Activated CD4-positive, alpha-beta T cell treated with anti-CD3 and anti-CD28 coated beads, Interleukin-2, amount 10 ng/mL, durations not matched to agents 24 days and 14 days (primary cell): ENCODE measurements around the gene RBMS1. TPM values are rescaled to one million over a fixed set of nuclear protein-coding genes. Genes with fewer than 3 reads are reported as not detected.

ENCODE experiments used
- DNase-seq: peaks from one replicate; pipeline ENCODE4 v3.0.0; 2022
- H3K27ac Mint-ChIP-seq: one replicate; pipeline ENCODE4 v1.8.0; 2022; ENCODE audit warnings: mild to moderate bottlenecking, mixed read lengths
- H3K27me3 Mint-ChIP-seq: one replicate; pipeline ENCODE4 v1.8.0; 2022; ENCODE audit warnings: mixed read lengths
- H3K36me3 Mint-ChIP-seq: one replicate; pipeline ENCODE4 v1.8.0; 2022; ENCODE audit warnings: low read depth, mild to moderate bottlenecking, mixed read lengths
- H3K4me1 Mint-ChIP-seq: one replicate; pipeline ENCODE4 v1.8.0; 2021; ENCODE audit warnings: mixed read lengths
- H3K4me3 Mint-ChIP-seq: one replicate; pipeline ENCODE4 v1.8.0; 2022; ENCODE audit warnings: mild to moderate bottlenecking, moderate library complexity, mixed read lengths
- H3K9me3 Mint-ChIP-seq: one replicate; pipeline ENCODE4 v1.8.0; 2021; ENCODE audit warnings: mixed read lengths
- intact Hi-C: fragments of 100-400 bp; cut with micrococcal nuclease; formaldehyde crosslinking; loops from one replicate; pipeline ENCODE4 v1.15.1; 2023
- total RNA-seq: library from RNA; stranded (reverse); gene quantifications from 2 replicates; pipeline ENCODE4 v1.2.3, GENCODE V29; 2022

Gene RBMS1
- total RNA-seq, 1 donor from 2014 or later, result 35.2 TPM

DNA sequence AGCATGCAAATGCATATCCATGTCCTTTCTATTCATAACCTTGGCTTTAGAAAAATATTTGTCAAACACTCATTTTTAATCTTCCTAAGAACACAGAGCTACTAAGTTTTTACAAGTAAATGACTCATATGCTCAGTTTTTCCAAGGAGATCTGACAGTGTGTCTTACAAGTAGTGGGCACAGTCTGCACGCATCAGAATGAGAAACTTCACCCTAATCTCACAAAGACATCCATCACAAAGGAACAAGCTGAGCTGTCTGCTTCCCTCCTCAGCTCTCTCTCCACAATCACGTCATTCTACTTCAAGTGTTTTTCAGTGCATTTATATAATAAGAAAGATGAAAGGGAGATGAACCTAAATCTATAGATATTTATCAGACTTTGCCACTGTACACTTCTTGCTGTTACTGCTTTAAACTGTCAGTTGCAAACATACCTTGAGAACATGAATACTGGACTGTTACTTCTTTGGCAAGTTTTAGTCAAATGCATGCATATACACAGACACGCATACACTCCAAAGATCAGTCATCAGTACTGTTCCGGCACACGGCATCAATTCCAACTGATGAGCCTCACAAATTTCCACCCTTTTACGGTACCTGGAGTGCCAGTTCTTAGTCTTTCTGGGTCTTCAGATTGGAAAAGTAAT lies 75.7 kb downstream of the RBMS1 start:
- Mint-ChIP-seq H3K36me3 (peaks cover 13% of the 10 kb centered on the region), H3K9me3 (no peaks in the 10 kb centered on the region), H3K4me3 (peak overlapping the region; percentile 41), H3K27me3 (no peaks in the 10 kb centered on the region), H3K27ac (peak overlapping the region; percentile 85), H3K4me1 (peaks cover 51% of the 10 kb centered on the region)
- DNase-seq, result no peak
- intact Hi-C loops, result loop anchor here (1.0 to 5.0 kb wide), 2 partner anchors 10 to 234 kb away; no protein-coding TSS in a partner anchor

DNA sequence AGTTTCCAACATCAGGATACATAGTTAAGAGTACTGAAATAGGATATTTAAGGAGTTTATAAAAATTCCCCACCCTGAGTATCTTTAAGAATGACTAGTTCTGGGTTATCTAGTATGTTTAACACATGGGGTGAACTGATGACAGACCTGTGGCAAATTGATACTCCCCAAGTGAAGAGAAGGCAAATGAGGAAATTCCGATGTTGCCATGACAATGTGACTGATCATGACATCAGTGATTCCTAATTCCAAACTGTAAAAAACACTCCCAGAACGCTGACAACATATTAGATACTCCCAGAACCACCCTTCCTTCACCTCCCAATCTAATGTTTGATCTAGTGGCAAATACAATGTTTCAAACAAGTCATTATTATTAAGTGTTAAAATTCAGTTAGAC lies 77.6 kb downstream of the RBMS1 start:
- Mint-ChIP-seq H3K9me3 (no peaks in the 10 kb centered on the region), H3K27ac (no peak overlapping the region), H3K4me1 (peaks cover 57% of the 10 kb centered on the region), H3K36me3 (peaks cover 7% of the 10 kb centered on the region), H3K27me3 (no peaks in the 10 kb centered on the region), H3K4me3 (no peak overlapping the region)
- no peak for DNase-seq
- intact Hi-C loops, result loop anchor here (5.0 kb wide), 1 partner anchor 236 kb away; no protein-coding TSS in a partner anchor

DNA sequence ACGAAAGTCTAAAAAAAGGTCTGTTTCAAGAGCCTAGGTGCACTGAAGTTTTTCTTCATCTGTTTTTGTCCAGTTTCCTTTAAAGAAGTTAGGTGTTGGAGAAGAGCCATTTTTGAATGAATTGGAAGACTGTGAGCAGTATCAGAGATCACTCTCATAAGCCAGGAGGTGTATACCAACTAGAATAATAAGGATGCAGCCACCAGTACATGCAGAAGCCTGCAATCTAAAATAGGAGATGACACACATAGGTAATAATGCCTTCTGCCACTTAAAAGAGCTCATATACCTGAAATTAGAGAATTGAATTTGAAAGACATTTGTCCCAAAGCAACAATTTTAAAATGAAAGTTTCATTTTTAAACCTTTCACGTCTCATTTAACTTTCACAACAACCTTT lies 81.7 kb downstream of the RBMS1 start:
- Mint-ChIP-seq H3K27me3 (peaks cover 4% of the 10 kb centered on the region), H3K4me3 (peak overlapping the region; percentile 77), H3K4me1 (peaks cover 46% of the 10 kb centered on the region), H3K27ac (peak overlapping the region; percentile 94), H3K36me3 (peaks cover 6% of the 10 kb centered on the region), H3K9me3 (no peaks in the 10 kb centered on the region)
- intact Hi-C loops, result loop anchor here (1.0 kb wide), 1 partner anchor 17 kb away; no protein-coding TSS in a partner anchor
- DNase-seq, result no peak

DNA sequence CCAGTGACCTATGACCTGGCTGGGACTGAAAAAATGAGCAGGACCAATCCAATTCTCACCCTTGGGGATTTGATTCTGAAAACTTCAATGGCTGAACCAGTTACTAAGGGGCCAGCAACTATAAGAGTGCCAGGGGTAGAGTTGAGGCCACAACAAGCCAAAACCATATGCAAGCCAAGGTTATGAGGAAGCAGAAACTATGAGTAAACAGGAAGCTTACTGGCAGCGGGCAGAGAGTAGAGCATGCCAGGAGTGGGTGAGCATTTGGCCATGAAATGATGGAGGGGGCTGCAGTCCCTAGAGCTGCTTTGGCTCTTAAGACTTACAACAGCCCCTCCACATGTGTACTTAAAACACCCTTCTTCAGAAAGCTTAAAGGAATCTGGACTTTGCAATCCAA lies 82.4 kb downstream of the RBMS1 start:
- no peaks in the 10 kb centered on the region for H3K9me3 Mint-ChIP-seq
- DNase-seq, result peak; percentile 78

DNA sequence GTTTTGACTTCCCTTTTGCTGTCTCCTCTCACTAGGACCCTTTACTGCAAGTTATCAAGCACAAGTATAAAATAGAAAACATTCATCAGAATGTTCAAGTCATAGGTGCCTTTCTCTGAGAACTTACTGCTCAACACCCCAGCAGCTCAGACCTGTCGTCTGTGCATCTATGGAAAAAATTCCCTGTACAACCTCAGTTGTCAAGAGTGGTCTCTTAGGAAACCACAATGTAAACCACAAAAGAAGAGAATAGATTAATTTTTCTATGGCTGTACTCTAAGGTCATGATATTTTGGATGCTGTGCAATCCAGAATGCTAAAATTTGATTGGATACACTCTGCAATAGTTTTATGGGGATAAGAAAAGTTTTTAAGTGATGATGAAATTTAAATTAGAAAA lies 84.1 kb downstream of the RBMS1 start:
- intact Hi-C loops, result loop anchor here (5.0 kb wide), 5 partner anchors 142 to 1543 kb away; partner anchors contain the start of gene TANK
- Mint-ChIP-seq H3K27ac (peak overlapping the region; percentile 72), H3K27me3 (peaks cover 4% of the 10 kb centered on the region), H3K9me3 (no peaks in the 10 kb centered on the region), H3K4me1 (peaks cover 61% of the 10 kb centered on the region), H3K36me3 (peaks cover 12% of the 10 kb centered on the region), H3K4me3 (peak overlapping the region; percentile 26)
- DNase-seq, result no peak

More for the DNA sequence above, 82.4 kb downstream of the RBMS1 start:
- peaks cover 53% of the 10 kb centered on the region for H3K4me1 Mint-ChIP-seq
- H3K36me3 Mint-ChIP-seq, result peaks cover 10% of the 10 kb centered on the region
- peaks cover 4% of the 10 kb centered on the region for H3K27me3 Mint-ChIP-seq
- intact Hi-C loops, result loop anchor here (1.0 kb wide), 1 partner anchor 18 kb away; no protein-coding TSS in a partner anchor
- H3K27ac Mint-ChIP-seq, result peak overlapping the region; percentile 94
- peak overlapping the region; percentile 77 for H3K4me3 Mint-ChIP-seq

DNA sequence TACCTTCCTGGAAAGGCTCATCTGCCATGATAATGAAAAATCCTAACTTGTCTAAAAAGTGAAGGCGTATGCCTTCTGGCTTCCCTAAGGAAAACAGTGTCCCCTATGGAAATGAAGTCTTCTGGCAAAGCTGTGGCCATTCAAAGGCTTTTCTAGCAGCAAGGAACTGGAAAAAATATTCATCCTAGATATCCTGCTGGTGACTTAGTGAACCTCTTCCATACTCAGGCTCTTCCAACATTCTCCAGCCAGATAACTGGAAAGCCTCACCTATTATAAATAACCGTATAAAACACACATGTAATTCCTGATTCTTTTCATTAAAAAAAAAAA lies 84.7 kb downstream of the RBMS1 start:
- Mint-ChIP-seq H3K36me3 (peaks cover 12% of the 10 kb centered on the region), H3K9me3 (no peaks in the 10 kb centered on the region), H3K27me3 (peaks cover 4% of the 10 kb centered on the region), H3K4me1 (peaks cover 64% of the 10 kb centered on the region), H3K4me3 (peak overlapping the region; percentile 88), H3K27ac (peak overlapping the region; percentile 92)
- intact Hi-C loops, result loop anchor here (5.0 kb wide), 5 partner anchors 142 to 1543 kb away; partner anchors contain the start of gene TANK
- no peak for DNase-seq

DNA sequence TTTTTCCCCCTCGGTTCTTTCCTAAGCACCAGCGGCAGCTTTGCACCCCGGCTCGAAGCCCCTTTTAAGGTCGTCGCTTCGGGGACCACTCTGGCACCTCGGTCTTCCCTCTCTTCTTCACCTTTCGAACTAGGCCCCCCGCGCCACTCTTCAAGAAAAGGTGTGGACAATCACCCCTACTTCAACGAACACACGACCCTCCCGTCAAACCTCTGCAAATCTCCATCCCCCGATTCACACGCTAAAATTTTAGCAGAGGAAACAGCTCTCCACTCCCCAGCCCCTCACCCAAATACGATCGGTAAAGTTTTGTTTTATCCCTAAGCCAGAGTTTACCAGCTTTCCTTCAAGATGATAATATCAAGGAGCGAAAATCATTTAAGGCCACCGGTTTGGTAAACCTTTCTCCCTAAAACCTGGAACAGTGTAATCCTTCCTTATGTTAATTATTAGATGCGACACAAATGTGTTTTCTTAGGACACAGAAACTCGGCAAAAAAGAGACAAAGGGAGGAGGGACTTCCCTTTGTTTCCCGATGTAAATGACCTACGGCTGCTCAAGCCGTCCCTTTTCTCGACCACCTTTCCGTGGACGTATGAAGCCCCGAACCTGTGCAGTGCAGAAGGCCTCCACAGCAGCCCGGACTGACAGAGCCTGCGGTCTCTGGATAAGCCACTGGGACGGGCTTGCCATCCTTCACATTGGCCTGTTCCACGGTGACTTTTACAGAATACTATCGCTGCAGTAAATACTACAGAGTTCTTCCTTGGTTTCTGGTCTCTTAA lies 85.2 kb downstream of the RBMS1 start:
- Mint-ChIP-seq H3K4me3 (peak overlapping the region; percentile 88), H3K4me1 (peaks cover 70% of the 10 kb centered on the region), H3K36me3 (peaks cover 15% of the 10 kb centered on the region), H3K27me3 (peaks cover 4% of the 10 kb centered on the region), H3K9me3 (no peaks in the 10 kb centered on the region), H3K27ac (peak overlapping the region; percentile 92)
- no peak for DNase-seq
- intact Hi-C loops, result loop anchor here (5.0 kb wide), 5 partner anchors 141 to 1544 kb away; partner anchors contain the start of gene TANK

DNA sequence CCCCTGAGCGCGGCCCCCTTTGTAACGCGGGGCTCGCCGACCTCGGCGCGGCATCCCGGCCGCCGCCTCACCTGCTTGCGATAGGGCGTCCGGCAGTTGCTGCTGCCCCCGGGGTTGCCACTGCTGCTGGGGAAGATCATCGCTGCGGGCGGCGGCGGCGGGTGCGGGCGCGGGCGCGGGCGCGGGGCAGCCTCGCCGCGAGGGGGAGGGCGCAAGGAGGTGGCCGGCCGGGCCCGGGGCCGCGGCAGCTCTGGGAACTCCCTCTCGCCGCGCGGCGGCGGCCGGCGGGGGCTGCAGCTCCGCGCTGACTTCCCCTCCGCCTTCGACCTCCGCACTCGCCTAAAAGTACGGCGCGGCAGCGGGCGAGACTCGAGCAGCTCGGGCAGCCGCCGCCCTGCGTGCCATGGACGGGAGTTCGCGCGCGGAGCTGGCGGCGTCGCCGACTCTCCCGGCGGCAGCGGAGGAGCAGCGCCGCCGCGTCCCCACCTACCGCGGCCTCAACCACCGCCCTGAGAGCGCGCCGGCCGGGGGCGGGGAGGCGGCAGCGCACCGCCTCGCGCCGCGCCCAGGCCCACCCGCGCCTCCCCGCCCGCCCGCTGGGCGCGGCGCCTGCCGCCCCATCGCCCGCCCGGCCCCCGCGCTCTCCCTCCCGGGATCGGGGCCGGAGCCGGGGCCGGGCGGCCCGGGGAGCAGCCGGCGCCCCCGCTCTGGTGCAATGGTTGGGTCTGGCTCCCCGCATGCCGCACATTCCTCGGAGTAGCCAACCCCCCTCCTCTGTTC lies 86.0 kb downstream of the RBMS1 start:
- H3K36me3 Mint-ChIP-seq, result peaks cover 18% of the 10 kb centered on the region
- H3K4me1 Mint-ChIP-seq, result peaks cover 74% of the 10 kb centered on the region
- peaks cover 4% of the 10 kb centered on the region for H3K27me3 Mint-ChIP-seq
- peak overlapping the region; percentile 98 for H3K4me3 Mint-ChIP-seq
- DNase-seq, result peak; percentile 89
- no peaks in the 10 kb centered on the region for H3K9me3 Mint-ChIP-seq
- intact Hi-C loops, result loop anchor here (1.0 to 5.0 kb wide), 9 partner anchors 19 to 1545 kb away; partner anchors contain the start of genes RBMS1 and TANK
- H3K27ac Mint-ChIP-seq, result peak overlapping the region; percentile 92

DNA sequence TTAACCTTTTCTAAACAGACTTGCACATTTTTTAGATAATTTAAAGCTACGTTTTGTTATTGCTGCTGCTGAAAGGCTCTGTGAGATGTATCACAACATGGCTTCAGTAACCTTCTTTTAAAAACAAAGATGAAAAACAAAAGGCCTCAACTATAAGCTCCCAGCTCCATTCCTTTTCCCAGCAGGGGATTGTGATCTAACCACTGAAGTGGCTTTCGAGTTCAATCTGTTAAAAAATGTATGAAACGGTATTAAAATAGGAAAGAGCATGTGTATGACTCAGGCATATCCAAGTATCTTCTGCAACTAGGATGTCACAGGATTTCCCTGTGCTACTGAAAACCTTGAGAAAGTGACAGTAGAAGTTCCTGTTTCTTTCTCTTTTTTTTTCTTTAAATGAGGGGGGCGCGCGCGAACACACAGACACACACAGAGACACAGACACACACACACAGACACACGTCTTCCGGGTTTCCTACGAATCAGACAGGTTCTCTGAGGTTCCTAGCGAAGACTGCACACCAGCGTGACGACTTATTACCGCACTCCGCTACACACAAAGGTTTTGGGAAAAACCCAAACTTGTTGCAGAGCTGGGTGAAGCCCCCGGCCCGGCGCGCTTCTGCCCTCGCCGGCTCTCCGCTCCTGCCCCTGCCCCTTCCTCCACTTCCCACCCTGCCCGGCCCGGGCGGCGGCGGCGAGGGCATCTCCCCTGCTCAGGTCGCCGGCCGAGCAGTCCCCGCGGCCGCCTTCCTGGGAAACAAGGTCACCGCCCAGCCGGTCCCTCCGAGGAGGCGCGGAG lies 86.8 kb downstream of the RBMS1 start:
- H3K36me3 Mint-ChIP-seq, result peaks cover 20% of the 10 kb centered on the region
- DNase-seq, result peak; percentile 92
- H3K27ac Mint-ChIP-seq, result peak overlapping the region; percentile 89
- no peaks in the 10 kb centered on the region for H3K9me3 Mint-ChIP-seq
- H3K4me1 Mint-ChIP-seq, result peaks cover 69% of the 10 kb centered on the region
- H3K4me3 Mint-ChIP-seq, result peak overlapping the region; percentile 98
- H3K27me3 Mint-ChIP-seq, result peaks cover 4% of the 10 kb centered on the region
- intact Hi-C loops, result loop anchor here (1.0 to 5.0 kb wide), 10 partner anchors 12 to 1546 kb away; partner anchors contain the start of genes RBMS1 and TANK

DNA sequence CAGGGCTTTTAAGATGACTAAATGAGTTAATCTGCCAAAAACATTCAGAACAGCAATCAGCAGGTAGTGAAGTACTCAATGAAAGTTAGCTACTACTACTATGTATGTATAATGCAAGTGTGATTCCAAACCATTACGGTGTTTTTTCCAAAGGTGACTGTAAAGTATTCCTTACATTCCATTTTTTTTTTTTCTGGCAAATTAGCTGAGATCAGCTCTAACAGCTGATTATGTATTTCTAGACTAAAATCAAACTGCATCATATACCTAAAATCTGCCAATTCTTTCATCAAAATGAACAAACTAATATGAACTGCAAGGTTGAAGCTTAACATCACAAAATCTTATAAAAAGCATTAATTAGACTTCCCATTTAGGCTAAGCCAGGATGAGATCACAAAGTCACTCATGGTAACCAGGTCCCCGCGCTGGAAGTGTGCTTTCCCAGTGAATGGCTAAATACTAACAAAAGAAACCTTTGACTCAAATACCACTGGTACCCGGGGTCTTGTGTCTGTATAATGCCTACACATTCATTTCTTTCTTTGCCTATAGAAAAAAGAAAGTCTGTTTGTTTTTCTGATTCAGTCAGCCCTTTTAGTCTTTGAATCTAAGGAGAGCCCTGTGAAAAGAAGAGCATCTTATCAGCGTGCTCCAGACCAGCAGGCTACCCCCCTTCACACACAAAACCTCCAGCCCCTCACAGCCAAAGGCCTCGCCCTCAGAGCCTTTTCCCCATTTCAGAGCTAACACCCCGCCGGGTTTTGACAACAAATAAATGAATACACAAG lies 88.3 kb downstream of the RBMS1 start:
- intact Hi-C loops, result loop anchor here (2.0 to 5.0 kb wide), 6 partner anchors 68 to 1547 kb away; partner anchors contain the start of gene TANK
- H3K27me3 Mint-ChIP-seq, result peaks cover 4% of the 10 kb centered on the region
- H3K9me3 Mint-ChIP-seq, result no peaks in the 10 kb centered on the region
- peaks cover 21% of the 10 kb centered on the region for H3K36me3 Mint-ChIP-seq
- peak overlapping the region; percentile 98 for H3K4me3 Mint-ChIP-seq
- no peak for DNase-seq
- peak overlapping the region; percentile 80 for H3K27ac Mint-ChIP-seq
- peaks cover 59% of the 10 kb centered on the region for H3K4me1 Mint-ChIP-seq

DNA sequence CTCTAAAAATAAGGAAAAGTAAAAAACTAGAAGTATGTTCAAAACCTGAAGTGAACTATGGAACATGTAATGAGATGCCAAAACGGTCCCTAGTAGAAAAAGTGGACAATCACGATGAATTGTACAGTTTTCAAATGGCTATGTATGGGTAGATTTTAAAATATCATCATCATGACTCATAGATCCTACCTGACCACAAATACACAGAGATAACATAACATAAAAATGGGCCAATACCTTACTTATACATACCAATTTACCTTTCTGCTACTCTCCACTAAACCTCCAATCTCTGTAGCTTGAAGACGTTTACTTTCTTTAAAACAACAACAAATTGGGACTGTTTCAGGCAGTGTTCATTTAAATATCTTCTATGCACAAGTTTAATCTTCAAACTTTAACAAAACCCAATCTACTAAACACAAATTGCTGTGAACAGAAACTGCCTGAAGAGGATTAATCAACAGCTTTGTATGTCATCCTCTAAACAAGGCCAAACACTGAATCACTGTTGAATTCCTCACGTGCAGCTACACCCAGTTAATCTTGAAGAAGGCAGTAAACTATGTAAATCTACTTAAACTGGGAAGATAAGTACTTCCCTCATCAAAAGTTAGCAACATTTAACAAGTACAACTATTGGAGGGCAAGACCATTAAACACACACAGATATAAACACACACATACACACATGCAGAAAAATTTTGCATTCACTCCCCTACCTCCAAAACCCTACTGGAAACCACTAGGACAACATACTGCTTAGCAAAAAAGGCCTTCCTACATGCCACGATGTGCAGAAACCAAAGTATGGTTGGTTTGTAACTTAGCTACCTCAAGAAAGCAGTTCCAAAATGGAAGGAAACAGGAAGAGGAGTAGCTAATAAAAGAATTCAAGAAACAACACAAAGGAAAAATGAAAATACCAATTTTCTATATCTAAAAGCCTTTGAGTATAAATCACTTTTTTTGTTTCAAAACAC lies 90.3 kb downstream of the RBMS1 start:
- H3K9me3 Mint-ChIP-seq, result no peaks in the 10 kb centered on the region
- no peak for DNase-seq
- intact Hi-C loops, result no loop called here
- H3K4me1 Mint-ChIP-seq, result peaks cover 49% of the 10 kb centered on the region
- peaks cover 3% of the 10 kb centered on the region for H3K27me3 Mint-ChIP-seq
- peak overlapping the region; percentile 73 for H3K27ac Mint-ChIP-seq
- peaks cover 21% of the 10 kb centered on the region for H3K36me3 Mint-ChIP-seq
- peak overlapping the region; percentile 64 for H3K4me3 Mint-ChIP-seq
